ENCODE measurements around the gene MAGEA11.

MAGEA11 gene

DNA sequence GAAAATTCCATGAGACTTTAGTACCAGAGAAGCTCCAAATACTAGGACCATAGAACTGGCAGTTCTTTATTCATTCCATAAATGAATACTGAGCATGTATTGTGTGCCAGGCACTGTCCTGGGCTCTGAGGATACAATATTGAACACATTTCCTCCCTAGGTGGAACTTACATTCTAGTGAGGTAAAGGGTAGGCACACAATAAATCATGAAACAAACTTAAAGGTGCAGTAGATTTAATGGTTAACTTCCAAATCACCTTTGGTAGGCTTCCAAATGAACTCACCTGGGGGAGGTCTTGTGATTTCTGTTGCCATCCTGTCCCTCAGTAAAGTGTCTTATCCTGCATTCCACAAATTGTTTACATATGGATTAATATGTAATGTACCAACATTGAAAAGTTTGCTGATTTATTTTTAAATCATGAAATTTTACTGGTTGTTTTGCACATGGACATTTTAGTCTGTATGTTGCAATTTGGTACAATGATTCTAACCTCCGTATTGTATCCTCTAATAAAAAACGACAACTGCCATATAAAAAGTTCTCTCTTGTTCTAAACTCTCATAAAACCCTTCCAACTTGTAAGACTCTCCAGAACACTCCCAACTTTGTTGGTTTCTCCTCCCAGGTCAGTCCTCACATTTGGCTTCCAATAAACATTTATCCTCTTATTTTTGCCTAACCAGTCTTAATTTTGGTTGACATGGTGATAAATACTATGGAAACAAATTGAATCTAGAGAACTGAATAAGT is 4.5 kb upstream of the MAGEA11 start:
- DNase-seq (ENCODE audit: low read depth, low spot score) = no peak
- POLR2A ChIA-PET = no interaction called here
- no peak for TF ChIP-seq CTCF (IDR thresholded peaks at IDR 0.05; ENCODE audit: insufficient read depth, low read length, missing control alignments)
- H3K4me3 ChIP-seq (ENCODE audit: low read depth, low read length) = no peak overlapping the region
- CTCF ChIA-PET = no interaction called here

GRCh38 chrX:149712831-149713230 is 971 bp downstream of the MAGEA11 start:
- ChIA-PET POLR2A (no interaction called here), CTCF (no interaction called here)
- no peak for TF ChIP-seq CTCF (IDR thresholded peaks at IDR 0.05; ENCODE audit: insufficient read depth, low read length, missing control alignments)
- DNase-seq (ENCODE audit: low read depth, low spot score) = no peak
- no peak overlapping the region for H3K4me3 ChIP-seq (ENCODE audit: low read depth, low read length)

- ChIA-PET CTCF (no interaction called here), POLR2A (no interaction called here)
- TF ChIP-seq CTCF (IDR thresholded peaks at IDR 0.05; ENCODE audit: insufficient read depth, low read length, missing control alignments) = no peak
- no peak for DNase-seq (ENCODE audit: low read depth, low spot score)
- H3K4me3 ChIP-seq (ENCODE audit: low read depth, low read length) = no peak overlapping the region
Observed at GRCh38 chrX:149713279-149714050, 1.6 kb downstream of the MAGEA11 start.

- CTCF ChIA-PET = interaction anchor here (1.1 kb wide), 1 partner anchor 203 kb away, joined by 3 read pairs; no protein-coding TSS in a partner anchor
- H3K4me3 ChIP-seq (ENCODE audit: low read depth, low read length) = no peak overlapping the region
- no peak for TF ChIP-seq CTCF (IDR thresholded peaks at IDR 0.05; ENCODE audit: insufficient read depth, low read length, missing control alignments)
- no peak for DNase-seq (ENCODE audit: low read depth, low spot score)
- POLR2A ChIA-PET = no interaction called here
Observed at GRCh38 chrX:149715468-149715867, 3.6 kb downstream of the MAGEA11 start.

DNA sequence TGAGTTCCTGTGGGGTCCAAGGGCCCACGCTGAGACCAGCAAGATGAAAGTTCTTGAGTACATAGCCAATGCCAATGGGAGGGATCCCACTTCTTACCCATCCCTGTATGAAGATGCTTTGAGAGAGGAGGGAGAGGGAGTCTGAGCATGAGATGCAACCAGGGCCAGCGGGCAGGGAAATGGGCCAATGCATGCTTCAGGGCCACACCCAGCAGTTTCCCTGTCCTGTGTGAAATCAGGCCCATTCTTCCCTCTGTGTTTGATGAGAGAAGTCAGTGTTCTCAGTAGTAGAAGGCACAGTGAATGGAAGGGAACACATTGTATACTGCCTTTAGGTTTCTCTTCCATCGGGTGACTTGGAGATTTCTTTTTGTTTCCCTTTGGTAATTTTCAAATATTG is 4.8 kb downstream of the MAGEA11 start:
- CTCF ChIA-PET = no interaction called here
- POLR2A ChIA-PET = no interaction called here
- no peak for DNase-seq (ENCODE audit: low read depth, low spot score)
- no peak for TF ChIP-seq CTCF (IDR thresholded peaks at IDR 0.05; ENCODE audit: insufficient read depth, low read length, missing control alignments)
- H3K4me3 ChIP-seq (ENCODE audit: low read depth, low read length) = no peak overlapping the region

GRCh38 chrX:149717803-149718202 is 5.9 kb downstream of the MAGEA11 start:
- ChIA-PET POLR2A (no interaction called here), CTCF (no interaction called here)
- TF ChIP-seq CTCF (IDR thresholded peaks at IDR 0.05; ENCODE audit: insufficient read depth, low read length, missing control alignments) = no peak
- H3K4me3 ChIP-seq (ENCODE audit: low read depth, low read length) = no peak overlapping the region
- no peak for DNase-seq (ENCODE audit: low read depth, low spot score)
